Measurements from ENCODE around the gene DMKN. TPM values are rescaled to one million over a fixed set of nuclear protein-coding genes. Genes with fewer than 3 reads are reported as not detected.

Gene DMKN
- total RNA-seq = 2.0 TPM
- polyA plus RNA-seq (ENCODE audit: insufficient read depth in 1 of 8, insufficient read length in 8 of 8, low replicate concordance in 1 of 8) = 10 to 100 TPM in 1 of 8 donors, 1 to 10 TPM in 7; 1.1 to 22.6 (median 2.1) TPM
- long read RNA-seq, donor 1 = 0 reads
- long read RNA-seq, donor 2, partial matches to known transcripts = 0 of 4 reads
- long read RNA-seq, donor 2, other reads (novel, unspliced or antisense) = 0 of 4 reads
- long read RNA-seq, donor 3 = 0 reads
- long read RNA-seq, donor 4, partial matches to known transcripts = 35 of 73 reads
- long read RNA-seq, donor 4, other reads (novel, unspliced or antisense) = 38 of 73 reads
- long read RNA-seq, donor 5, partial matches to known transcripts = 0 of 1 reads
- long read RNA-seq, donor 5, other reads (novel, unspliced or antisense) = 0 of 1 reads
- long read RNA-seq, donor 6 = 0 reads
- long read RNA-seq, donor 7, partial matches to known transcripts = 0 of 1 reads
- long read RNA-seq, donor 7, other reads (novel, unspliced or antisense) = 0 of 1 reads
- long read RNA-seq, donor 8, partial matches to known transcripts = 0 of 1 reads
- long read RNA-seq, donor 8, other reads (novel, unspliced or antisense) = 0 of 1 reads
- long read RNA-seq, donor 9 = 0 reads
- long read RNA-seq, donor 10 = 0 reads
- long read RNA-seq, donor 11 = 0 reads

- H3K9me3 ChIP-seq (replicated peaks; ENCODE audit: control insufficient read depth, low read depth, low read length) = no peaks in the 10 kb centered on the region
- no peak for DNase-seq
- H3K4me1 ChIP-seq (ENCODE audit: control insufficient read depth, insufficient read depth, low read length) = peaks cover 17% of the 10 kb centered on the region
- peaks cover 57% of the 10 kb centered on the region for H3K27me3 ChIP-seq (ENCODE audit: control insufficient read depth, insufficient read depth, low read length)
- H3K27ac ChIP-seq (ENCODE audit: low read length) = no peak within 1 kb of the TSS
- H3K4me3 ChIP-seq (ENCODE audit: low read length) = no peak within 1 kb of the TSS
- H3K36me3 ChIP-seq (ENCODE audit: control insufficient read depth, insufficient read depth, low read length) = no peaks in the 10 kb centered on the region
- WGBS (ENCODE audit: insufficient coverage) = 4% methylated on average over 12 of the region's 15 CpGs
Measured at GRCh38 chr19:35513628-35514281, at the start of gene DMKN. Gene DMKN (minus strand): TSS chr19:35513649. CDS start chr19:35513475, 174 bp downstream.

- WGBS (ENCODE audit: insufficient coverage) = 60% methylated on average over 2 of the region's 2 CpGs
- Histone ChIP-seq H3K36me3 (ENCODE audit: control insufficient read depth, insufficient read depth, low read length) (no peaks in the 10 kb centered on the region), H3K9me3 (replicated peaks; ENCODE audit: control insufficient read depth, low read depth, low read length) (no peaks in the 10 kb centered on the region), H3K27ac (ENCODE audit: low read length) (no peak overlapping the region), H3K4me1 (ENCODE audit: control insufficient read depth, insufficient read depth, low read length) (no peaks in the 10 kb centered on the region), H3K27me3 (ENCODE audit: control insufficient read depth, insufficient read depth, low read length) (peaks cover 36% of the 10 kb centered on the region), H3K4me3 (ENCODE audit: low read length) (no peak overlapping the region)
- no peak for DNase-seq
Measured at GRCh38 chr19:35562776-35563175, 49.3 kb upstream of the DMKN start.

- Histone ChIP-seq H3K27ac (ENCODE audit: low read length) (no peak overlapping the region), H3K27me3 (ENCODE audit: control insufficient read depth, insufficient read depth, low read length) (peaks cover 39% of the 10 kb centered on the region), H3K4me1 (ENCODE audit: control insufficient read depth, insufficient read depth, low read length) (peaks cover 3% of the 10 kb centered on the region), H3K4me3 (ENCODE audit: low read length) (no peak overlapping the region), H3K36me3 (ENCODE audit: control insufficient read depth, insufficient read depth, low read length) (no peaks in the 10 kb centered on the region), H3K9me3 (replicated peaks; ENCODE audit: control insufficient read depth, low read depth, low read length) (no peaks in the 10 kb centered on the region)
- no peak for DNase-seq
- 55% methylated on average over 17 of the region's 17 CpGs for WGBS (ENCODE audit: insufficient coverage)
Measured at GRCh38 chr19:35562336-35562735, 48.9 kb upstream of the DMKN start.

GRCh38 chr19:35561436-35561835 is 48.0 kb upstream of the DMKN start:
- Histone ChIP-seq H3K36me3 (ENCODE audit: control insufficient read depth, insufficient read depth, low read length) (no peaks in the 10 kb centered on the region), H3K27ac (ENCODE audit: low read length) (no peak overlapping the region), H3K9me3 (replicated peaks; ENCODE audit: control insufficient read depth, low read depth, low read length) (no peaks in the 10 kb centered on the region), H3K27me3 (ENCODE audit: control insufficient read depth, insufficient read depth, low read length) (peaks cover 48% of the 10 kb centered on the region), H3K4me1 (ENCODE audit: control insufficient read depth, insufficient read depth, low read length) (peaks cover 3% of the 10 kb centered on the region), H3K4me3 (ENCODE audit: low read length) (no peak overlapping the region)
- 77% methylated on average over 5 of the region's 6 CpGs for WGBS (ENCODE audit: insufficient coverage)
- DNase-seq = no peak

- no peak for DNase-seq
- Histone ChIP-seq H3K36me3 (ENCODE audit: control insufficient read depth, insufficient read depth, low read length) (no peaks in the 10 kb centered on the region), H3K27me3 (ENCODE audit: control insufficient read depth, insufficient read depth, low read length) (peaks cover 49% of the 10 kb centered on the region), H3K4me1 (ENCODE audit: control insufficient read depth, insufficient read depth, low read length) (peaks cover 3% of the 10 kb centered on the region), H3K27ac (ENCODE audit: low read length) (no peak overlapping the region), H3K4me3 (ENCODE audit: low read length) (no peak overlapping the region), H3K9me3 (replicated peaks; ENCODE audit: control insufficient read depth, low read depth, low read length) (no peaks in the 10 kb centered on the region)
- 55% methylated on average over 6 of the region's 6 CpGs for WGBS (ENCODE audit: insufficient coverage)
Measured at GRCh38 chr19:35560677-35561076, 47.2 kb upstream of the DMKN start.

- no peaks in the 10 kb centered on the region for H3K9me3 ChIP-seq (replicated peaks; ENCODE audit: control insufficient read depth, low read depth, low read length)
- peaks cover 49% of the 10 kb centered on the region for H3K27me3 ChIP-seq (ENCODE audit: control insufficient read depth, insufficient read depth, low read length)
- 78% methylated on average over 18 of the region's 18 CpGs for WGBS (ENCODE audit: insufficient coverage)
- no peak for DNase-seq
- peaks cover 3% of the 10 kb centered on the region for H3K4me1 ChIP-seq (ENCODE audit: control insufficient read depth, insufficient read depth, low read length)
- no peaks in the 10 kb centered on the region for H3K36me3 ChIP-seq (ENCODE audit: control insufficient read depth, insufficient read depth, low read length)
- no peak overlapping the region for H3K4me3 ChIP-seq (ENCODE audit: low read length)
- H3K27ac ChIP-seq (ENCODE audit: low read length) = no peak overlapping the region
Measured at GRCh38 chr19:35560271-35560670, 46.8 kb upstream of the DMKN start.

GRCh38 chr19:35559781-35560180 is 46.3 kb upstream of the DMKN start:
- WGBS (ENCODE audit: insufficient coverage) = 87% methylated on average over 23 of the region's 23 CpGs
- Histone ChIP-seq H3K27me3 (ENCODE audit: control insufficient read depth, insufficient read depth, low read length) (peaks cover 49% of the 10 kb centered on the region), H3K9me3 (replicated peaks; ENCODE audit: control insufficient read depth, low read depth, low read length) (no peaks in the 10 kb centered on the region), H3K4me1 (ENCODE audit: control insufficient read depth, insufficient read depth, low read length) (peaks cover 3% of the 10 kb centered on the region), H3K4me3 (ENCODE audit: low read length) (no peak overlapping the region), H3K27ac (ENCODE audit: low read length) (no peak overlapping the region), H3K36me3 (ENCODE audit: control insufficient read depth, insufficient read depth, low read length) (no peaks in the 10 kb centered on the region)
- no peak for DNase-seq

GRCh38 chr19:35559281-35559659 is 45.8 kb upstream of the DMKN start:
- no peak overlapping the region for H3K27ac ChIP-seq (ENCODE audit: low read length)
- H3K27me3 ChIP-seq (ENCODE audit: control insufficient read depth, insufficient read depth, low read length) = peaks cover 49% of the 10 kb centered on the region
- H3K4me1 ChIP-seq (ENCODE audit: control insufficient read depth, insufficient read depth, low read length) = peaks cover 3% of the 10 kb centered on the region
- WGBS (ENCODE audit: insufficient coverage) = 82% methylated on average over 8 of the region's 11 CpGs
- H3K9me3 ChIP-seq (replicated peaks; ENCODE audit: control insufficient read depth, low read depth, low read length) = no peaks in the 10 kb centered on the region
- DNase-seq = no peak
- H3K36me3 ChIP-seq (ENCODE audit: control insufficient read depth, insufficient read depth, low read length) = no peaks in the 10 kb centered on the region
- H3K4me3 ChIP-seq (ENCODE audit: low read length) = no peak overlapping the region

GRCh38 chr19:35558400-35559280 is 45.2 kb upstream of the DMKN start:
- no peak overlapping the region for H3K4me3 ChIP-seq (ENCODE audit: low read length)
- H3K27me3 ChIP-seq (ENCODE audit: control insufficient read depth, insufficient read depth, low read length) = peaks cover 49% of the 10 kb centered on the region
- no peaks in the 10 kb centered on the region for H3K36me3 ChIP-seq (ENCODE audit: control insufficient read depth, insufficient read depth, low read length)
- H3K27ac ChIP-seq (ENCODE audit: low read length) = no peak overlapping the region
- 29% methylated on average over 46 of the region's 53 CpGs for WGBS (ENCODE audit: insufficient coverage)
- H3K4me1 ChIP-seq (ENCODE audit: control insufficient read depth, insufficient read depth, low read length) = peaks cover 3% of the 10 kb centered on the region
- DNase-seq = no peak
- H3K9me3 ChIP-seq (replicated peaks; ENCODE audit: control insufficient read depth, low read depth, low read length) = no peaks in the 10 kb centered on the region

Measured in muscle of leg (tissue), 16 donors.